Esophagus muscularis mucosa (tissue), 4 donors: ENCODE measurements around the gene MS4A5. TPM values are rescaled to one million over a fixed set of nuclear protein-coding genes. Genes with fewer than 3 reads are reported as not detected.

Source experiments
- DNase-seq: peaks from one replicate; pipeline ENCODE4 v3.0.0-alpha.2; 2017; ENCODE audit errors: extremely low spot score
- H3K27ac ChIP-seq, 4 donors: fragments of 200-600 bp; sonication (generic); replicated peaks in 1 of 4; 1 replicate in 3 of 4; 2 replicates in 1 of 4; pipeline ENCODE4 v1.5.1; 2016 to 2019; ENCODE audit warnings: mild to moderate bottlenecking in 1 of 4
- H3K27me3 ChIP-seq, 4 donors: fragments of 200-600 bp; sonication (generic); one replicate each; pipeline versions ENCODE4 v1.5.1 to v1.6.0; 2016 to 2019
- H3K36me3 ChIP-seq, 4 donors: fragments of 200-600 bp; sonication (generic); one replicate each; pipeline ENCODE4 v1.5.1; 2016 to 2019
- H3K4me1 ChIP-seq, 4 donors: fragments of 200-600 bp; sonication (generic); one replicate each; pipeline ENCODE4 v1.5.1; 2016 to 2019
- H3K4me3 ChIP-seq, 4 donors: fragments of 200-600 bp; sonication (generic); 1 replicate in 2 of 4; 2 replicates in 2 of 4; pipeline ENCODE4 v1.5.1; 2016 to 2019; ENCODE audit warnings: mild to moderate bottlenecking in 4 of 4, moderate library complexity in 1 of 4
- H3K9me3 ChIP-seq, 4 donors: fragments of 200-600 bp; sonication (generic); 1 replicate in 3 of 4; 2 replicates in 1 of 4; pipeline ENCODE4 v1.5.1; 2016 to 2019
- CTCF ChIP-seq, 3 experiments: fragments of 200-600 bp in 2 of 3; fragments of 450-650 bp in 1 of 3; sonication (generic) in 2 of 3; IDR thresholded peaks; one replicate each; pipeline ENCODE4 v1.5.1; 2017 to 2019; ENCODE audit warnings: antibody characterized with exemption in 3 of 3, mild to moderate bottlenecking in 2 of 3, moderate library complexity in 1 of 3
- EP300 ChIP-seq: sonication (generic); formaldehyde crosslinking; IDR thresholded peaks from one replicate; pipeline ENCODE4 v1.6.1; 2017; ENCODE audit warnings: antibody characterized with exemption
- POLR2A ChIP-seq: fragments of 450-650 bp; IDR thresholded peaks from one replicate; pipeline ENCODE4 v1.6.1; 2017; ENCODE audit warnings: antibody characterized with exemption, moderate library complexity, mild to moderate bottlenecking, low read depth
- POLR2AphosphoS5 ChIP-seq, 2 donors: sonication (generic); formaldehyde crosslinking; IDR thresholded peaks; one replicate each; pipeline ENCODE4 v1.6.1; 2017; ENCODE audit warnings: antibody characterized with exemption in 2 of 2
- WGBS: methylation state at CpG from one replicate; pipeline ENCODE4 v1.1.5; 2018; 5-methylcytosine and 5-hydroxymethylcytosine counted together
- intact Hi-C: fragments of 100-400 bp; cut with DNase I; formaldehyde crosslinking; loops from one replicate; pipeline ENCODE4 v1.15.1; 2023
- total RNA-seq, 4 donors: library from RNA; depleted of rRNA; stranded (reverse); fragments of >200 nt; gene quantifications; one replicate each; pipeline versions ENCODE4 v1.1.0 to v1.2.1, GENCODE V29; 2016

The MS4A5 gene
- total RNA-seq, 4 donors from 2014 or later, result not detected

GRCh38 chr11:60469723-60470122 is 40.4 kb downstream of the MS4A5 start:
- DNase-seq, result no peak
- TF ChIP-seq EP300 (no peak), CTCF (IDR thresholded peaks at IDR 0.05) (no peak), POLR2AphosphoS5 (IDR thresholded peaks at IDR 0.05) (no peak), POLR2A (no peak)
- Histone ChIP-seq H3K4me1 (no peaks in the 10 kb centered on the region), H3K36me3 (no peaks in the 10 kb centered on the region), H3K9me3 (peaks cover 0 to 2% (median 0%) of the 10 kb centered on the region in 4 donors), H3K4me3 (no peak overlapping the region), H3K27me3 (no peaks in the 10 kb centered on the region), H3K27ac (no peak overlapping the region)
- WGBS, result 54% methylated on average over 2 of the region's 2 CpGs
- intact Hi-C loops, result no loop called here

GRCh38 chr11:60477035-60477445 is 47.7 kb downstream of the MS4A5 start:
- Histone ChIP-seq H3K9me3 (peaks cover 0 to 2% (median 0%) of the 10 kb centered on the region in 4 donors), H3K4me1 (no peaks in the 10 kb centered on the region), H3K4me3 (no peak overlapping the region), H3K27me3 (no peaks in the 10 kb centered on the region), H3K27ac (no peak overlapping the region), H3K36me3 (no peaks in the 10 kb centered on the region)
- TF ChIP-seq CTCF (IDR thresholded peaks at IDR 0.05), result no peak
- no peak for TF ChIP-seq POLR2AphosphoS5 (IDR thresholded peaks at IDR 0.05)
- TF ChIP-seq POLR2A, result no peak
- no peak for TF ChIP-seq EP300
- intact Hi-C loops, result no loop called here
- WGBS, result 61% methylated on average over 6 of the region's 6 CpGs
- no peak for DNase-seq

- no peak overlapping the region for H3K27ac ChIP-seq
- H3K4me3 ChIP-seq, result no peak overlapping the region
- DNase-seq, result no peak
- TF ChIP-seq POLR2A (no peak), EP300 (no peak), POLR2AphosphoS5 (IDR thresholded peaks at IDR 0.05) (no peak), CTCF (IDR thresholded peaks at IDR 0.05) (no peak)
- intact Hi-C loops, result no loop called here
- no peaks in the 10 kb centered on the region for H3K36me3 ChIP-seq
- H3K4me1 ChIP-seq, result no peaks in the 10 kb centered on the region
- no peaks in the 10 kb centered on the region for H3K27me3 ChIP-seq
- WGBS, result 49% methylated on average over 2 of the region's 2 CpGs
- no peaks in the 10 kb centered on the region for H3K9me3 ChIP-seq
These were observed 53.0 kb downstream of the MS4A5 start for GRCh38 chr11:60482361-60482760.

GRCh38 chr11:60485987-60486386 is 56.6 kb downstream of the MS4A5 start:
- Histone ChIP-seq H3K9me3 (no peaks in the 10 kb centered on the region), H3K27me3 (no peaks in the 10 kb centered on the region), H3K36me3 (no peaks in the 10 kb centered on the region), H3K27ac (no peak overlapping the region), H3K4me3 (no peak overlapping the region), H3K4me1 (no peaks in the 10 kb centered on the region)
- TF ChIP-seq POLR2A, result no peak
- no peak for TF ChIP-seq EP300
- TF ChIP-seq POLR2AphosphoS5 (IDR thresholded peaks at IDR 0.05), result no peak
- TF ChIP-seq CTCF (IDR thresholded peaks at IDR 0.05), result no peak
- 87% methylated on average over 5 of the region's 5 CpGs for WGBS
- intact Hi-C loops, result no loop called here
- no peak for DNase-seq

- 63% methylated on average over 4 of the region's 4 CpGs for WGBS
- no peaks in the 10 kb centered on the region for H3K36me3 ChIP-seq
These were observed 63.2 kb downstream of the MS4A5 start, which contains the start of gene MS4A12 for GRCh38 chr11:60492488-60493009. TSS of gene MS4A12 (plus strand) at chr11:60492778. CDS start at chr11:60497319, 4,541 bp downstream.

More at GRCh38 chr11:60492488-60493009, 63.2 kb downstream of the MS4A5 start, which contains the start of gene MS4A12:
- Histone ChIP-seq H3K4me1 (no peaks in the 10 kb centered on the region), H3K4me3 (no peak within 1 kb of the TSS), H3K27ac (no peak within 1 kb of the TSS), H3K9me3 (no peaks in the 10 kb centered on the region), H3K27me3 (no peaks in the 10 kb centered on the region)
- no peak for DNase-seq
- TF ChIP-seq EP300, result no peak
- intact Hi-C loops, result no loop called here
